Activated CD8-positive, alpha-beta memory T cell treated with anti-CD3 and anti-CD28 coated beads for 4 hours (primary cell): ENCODE measurements around the gene LMAN2.
"Not testable (repeated sequence)": the region's sequence is repeated elsewhere in the genome, so short reads cannot be mapped to it uniquely, and the experiment has no call there.

ENCODE experiments used
- DNase-seq, 2 donors: peaks; one replicate each; pipeline ENCODE4 v3.0.0-alpha.2; 2020; ENCODE audit warnings: low read depth in 2 of 2

Gene LMAN2

GRCh38 chr5:177364159-177364962 is 12.9 kb upstream of the LMAN2 start:
- DNase-seq = no peak

DNA sequence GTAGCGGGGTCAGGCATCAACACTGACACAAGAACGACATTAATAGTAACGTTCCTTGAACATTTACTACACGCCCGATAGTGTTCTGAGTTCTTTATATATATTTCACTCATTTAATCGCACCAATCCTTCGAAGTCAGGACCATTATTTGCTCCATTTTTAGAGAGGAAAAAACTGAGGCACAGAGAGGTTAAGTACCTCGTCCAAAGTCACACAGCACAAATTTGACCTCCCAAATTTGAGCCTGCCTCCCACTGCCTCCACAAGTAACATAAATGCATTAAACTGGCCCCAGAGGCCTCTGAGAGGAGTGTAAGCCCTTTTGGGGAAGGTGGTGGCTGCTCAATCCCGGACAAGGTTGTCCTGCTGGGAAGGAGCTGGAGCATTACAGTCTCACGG is 12.1 kb upstream of the LMAN2 start:
- no peak for DNase-seq

- peak; percentile 41 to 46 for DNase-seq
Measured at GRCh38 chr5:177362610-177363507, 11.4 kb upstream of the LMAN2 start.

DNA sequence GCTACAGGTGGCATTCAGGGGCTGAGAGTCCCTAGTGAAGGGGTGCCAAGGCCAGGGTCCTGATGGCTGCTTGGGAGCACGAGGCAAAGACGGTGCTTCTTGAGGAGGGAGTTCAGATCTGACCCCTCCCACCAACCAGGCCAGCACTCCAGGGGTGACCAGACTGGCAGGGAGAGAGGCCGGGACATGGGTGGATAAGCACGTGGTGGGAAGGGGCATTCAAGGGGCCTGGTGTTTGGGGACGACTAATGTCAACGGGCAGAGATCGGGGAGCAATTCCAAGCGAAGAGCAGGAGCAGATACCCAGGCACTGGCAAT is 10.8 kb upstream of the LMAN2 start:
- no peak for DNase-seq

DNA sequence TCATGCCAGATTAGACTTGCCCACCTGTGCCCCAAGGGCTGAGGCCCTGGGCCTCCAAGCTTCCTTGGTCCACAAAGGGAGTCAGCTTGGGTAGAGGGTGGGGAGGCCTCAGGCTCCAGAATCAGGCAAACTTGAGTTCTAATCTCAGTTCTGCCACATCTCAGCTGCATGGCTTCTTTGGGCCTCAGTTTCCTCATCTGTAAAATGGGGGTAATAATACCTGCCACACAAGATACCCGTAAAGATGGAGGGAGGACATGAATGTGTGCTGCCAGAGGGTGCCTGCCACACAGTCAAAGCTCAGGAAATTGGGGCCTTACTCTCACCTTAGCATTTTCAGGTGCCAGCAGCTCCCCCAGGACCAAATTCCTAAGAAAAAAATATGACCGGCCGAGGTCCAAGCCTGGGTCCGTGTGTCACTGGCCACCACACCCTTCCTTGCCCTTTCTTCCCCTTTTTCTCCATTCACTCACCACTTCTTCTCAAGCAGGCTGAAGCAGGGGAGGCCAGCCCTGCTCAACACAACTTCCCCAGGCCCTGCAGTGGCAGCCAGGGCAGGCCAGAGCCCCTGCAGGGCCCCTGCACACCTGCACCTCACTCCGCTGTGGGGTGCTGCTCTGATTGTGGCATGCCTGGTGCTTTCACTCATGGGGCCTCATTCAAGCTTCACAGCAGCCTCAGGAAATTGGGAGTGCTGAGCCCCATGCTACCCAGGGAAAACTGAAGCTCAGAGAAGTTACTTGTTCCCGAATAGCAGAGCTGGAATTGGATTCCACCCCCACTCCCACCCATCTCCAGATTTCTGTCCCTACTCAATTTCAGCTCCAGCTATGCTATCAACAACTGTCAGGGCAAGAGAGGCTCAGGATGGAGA is 10.2 kb upstream of the LMAN2 start:
- no peak for DNase-seq

GRCh38 chr5:177360740-177361139 is 9.3 kb upstream of the LMAN2 start:
- not testable (repeated sequence) for DNase-seq

GRCh38 chr5:177359860-177360259 is 8.4 kb upstream of the LMAN2 start:
- DNase-seq = no peak

GRCh38 chr5:177359451-177359851 is 8.0 kb upstream of the LMAN2 start:
- DNase-seq = no peak

- DNase-seq = no peak
Measured at GRCh38 chr5:177358370-177358819, 6.9 kb upstream of the LMAN2 start.

GRCh38 chr5:177357459-177358351 is 6.2 kb upstream of the LMAN2 start, which contains the start of gene RGS14:
RGS14 (plus strand) TSS chr5:177357924; CDS start chr5:177358025, 101 bp downstream.
- DNase-seq = peak; percentile 41 to 44

- DNase-seq = no peak
Measured at GRCh38 chr5:177357146-177357458, 5.6 kb upstream of the LMAN2 start.

- DNase-seq = no peak
Measured at GRCh38 chr5:177356746-177357145, 5.3 kb upstream of the LMAN2 start.

- no peak for DNase-seq
Measured at GRCh38 chr5:177355868-177356168, 4.3 kb upstream of the LMAN2 start.

GRCh38 chr5:177355162-177355867 is 3.8 kb upstream of the LMAN2 start:
- DNase-seq = no peak

- no peak for DNase-seq
Measured at GRCh38 chr5:177354711-177355110, 3.2 kb upstream of the LMAN2 start.

GRCh38 chr5:177354256-177354655 is 2.8 kb upstream of the LMAN2 start:
- no peak for DNase-seq

DNA sequence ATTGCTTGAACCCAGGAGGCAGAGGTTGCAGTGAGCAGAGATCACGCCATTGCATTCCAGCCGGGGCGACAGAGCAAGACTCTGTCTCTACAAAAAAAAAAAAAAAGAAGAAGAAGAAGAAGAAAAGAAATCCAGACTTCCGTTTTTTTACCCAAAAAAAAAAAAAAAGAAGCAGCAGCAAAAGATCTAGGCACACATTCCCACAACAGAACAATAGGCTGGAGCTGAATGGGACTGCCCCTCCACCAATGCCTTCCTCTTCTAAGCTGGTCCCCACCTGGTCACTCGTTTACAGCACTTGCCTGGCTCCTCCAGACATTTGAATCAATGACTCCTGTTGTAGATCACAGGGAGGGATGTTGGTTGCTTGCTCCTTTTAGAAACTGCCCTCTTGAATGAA is 1.6 kb upstream of the LMAN2 start:
- no peak for DNase-seq

DNA sequence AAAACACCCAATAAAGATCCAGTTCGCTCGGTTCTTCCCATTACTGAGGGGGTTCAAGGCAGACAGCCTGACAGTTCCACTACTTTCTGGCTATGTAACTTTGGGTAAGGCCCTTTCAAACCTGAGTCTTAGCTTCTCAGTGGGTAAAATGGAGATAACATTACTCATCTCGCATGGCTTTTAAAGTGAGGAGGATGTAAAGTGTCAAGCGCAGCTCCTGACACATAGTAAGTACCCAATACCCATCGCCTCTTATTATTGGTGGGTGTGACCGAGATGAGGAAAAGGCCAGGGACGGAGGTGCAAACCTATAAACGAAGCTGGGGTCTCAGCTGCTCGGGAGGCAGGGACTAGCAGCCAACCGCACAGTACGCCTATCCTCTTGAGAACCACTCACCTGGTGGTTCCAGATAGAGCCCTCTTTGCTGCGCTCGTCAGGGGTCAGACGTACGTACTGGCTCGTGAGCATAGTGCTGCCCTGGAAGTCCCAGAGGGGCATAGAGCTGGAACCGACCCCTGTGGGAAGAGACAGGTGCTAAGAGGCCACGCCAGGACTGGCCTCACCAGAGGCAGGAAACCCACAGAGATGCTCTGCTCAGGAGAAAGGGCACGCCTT is 584 bp downstream of the LMAN2 start:
- no peak for DNase-seq

GRCh38 chr5:177349762-177350161 is 1.7 kb downstream of the LMAN2 start:
- no peak for DNase-seq

- DNase-seq = no peak
Measured at GRCh38 chr5:177349362-177349647, 2.2 kb downstream of the LMAN2 start.
